ENCODE results near the gene ZNF367. TPM values are rescaled to one million over a fixed set of nuclear protein-coding genes. Genes with fewer than 3 reads are reported as not detected.
"Not testable (repeated sequence)": the region's sequence is repeated elsewhere in the genome, so short reads cannot be mapped to it uniquely, and the experiment has no call there.

Gene ZNF367
- total RNA-seq, 1 donor from 2014 or later: 2.2 TPM

GRCh38 chr9:96400132-96400910 is 17.8 kb downstream of the ZNF367 start:
- DNase-seq (ENCODE audit: low spot score): no peak

- no peak for DNase-seq (ENCODE audit: low spot score)
These were observed 18.9 kb downstream of the ZNF367 start for GRCh38 chr9:96399325-96399633.

- DNase-seq (ENCODE audit: low spot score): no peak
These were observed 19.4 kb downstream of the ZNF367 start for GRCh38 chr9:96398582-96399324.

- no peak for DNase-seq (ENCODE audit: low spot score)
These were observed 22.2 kb downstream of the ZNF367 start for GRCh38 chr9:96395964-96396363.

GRCh38 chr9:96394832-96395496 is 23.2 kb downstream of the ZNF367 start:
- no peak for DNase-seq (ENCODE audit: low spot score)

GRCh38 chr9:96392263-96392662 is 25.9 kb downstream of the ZNF367 start:
- DNase-seq (ENCODE audit: low spot score): no peak

GRCh38 chr9:96391021-96391765 is 27.0 kb downstream of the ZNF367 start:
- DNase-seq (ENCODE audit: low spot score): peak; percentile 71

GRCh38 chr9:96388144-96388543 is 30.0 kb downstream of the ZNF367 start:
- no peak for DNase-seq (ENCODE audit: low spot score)

- no peak for DNase-seq (ENCODE audit: low spot score)
These were observed 32.0 kb downstream of the ZNF367 start for GRCh38 chr9:96386157-96386556.

- DNase-seq (ENCODE audit: low spot score): peak; percentile 70
These were observed 34.8 kb downstream of the ZNF367 start, which contains the start of gene SLC35D2 for GRCh38 chr9:96383165-96383942. Gene SLC35D2 (minus strand): TSS chr9:96383711. CDS start chr9:96383634, 77 bp downstream.

GRCh38 chr9:96382839-96383164 is 35.4 kb downstream of the ZNF367 start:
- no peak for DNase-seq (ENCODE audit: low spot score)

- no peak for DNase-seq (ENCODE audit: low spot score)
These were observed 36.0 kb downstream of the ZNF367 start for GRCh38 chr9:96382175-96382574.

- no peak for DNase-seq (ENCODE audit: low spot score)
These were observed 36.5 kb downstream of the ZNF367 start for GRCh38 chr9:96381696-96382095.

GRCh38 chr9:96381125-96381524 is 37.0 kb downstream of the ZNF367 start:
- DNase-seq (ENCODE audit: low spot score): no peak

GRCh38 chr9:96379461-96379860 is 38.7 kb downstream of the ZNF367 start:
- no peak for DNase-seq (ENCODE audit: low spot score)

- DNase-seq (ENCODE audit: low spot score): no peak
These were observed 40.0 kb downstream of the ZNF367 start for GRCh38 chr9:96378187-96378586.

- DNase-seq (ENCODE audit: low spot score): no peak
These were observed 41.0 kb downstream of the ZNF367 start for GRCh38 chr9:96376891-96377874.

GRCh38 chr9:96375507-96375906 is 42.7 kb downstream of the ZNF367 start:
- not testable (repeated sequence) for DNase-seq (ENCODE audit: low spot score)

- no peak for DNase-seq (ENCODE audit: low spot score)
These were observed 50.2 kb downstream of the ZNF367 start for GRCh38 chr9:96367943-96368342.
